GM12875 (cell line): ENCODE data around the gene ZNF132.
A peak's percentile ranks its signal among the peaks of the same experiment; 100 is the strongest.
"Not testable (repeated sequence)": the region's sequence is repeated elsewhere in the genome, so short reads cannot be mapped to it uniquely, and the experiment has no call there.

Source experiments
- H3K4me3 ChIP-seq: one replicate; pipeline ENCODE4 v1.5.1; 2011; ENCODE audit warnings: low read depth, low read length, control low read depth
- TF ChIP-seq, protein P1 (sequence below): IDR thresholded peaks from 2 replicates; pipeline ENCODE4 v1.5.1; 2011; ENCODE audit warnings: low read depth, mild to moderate bottlenecking, control low read depth, inconsistent platforms, low read length, moderate library complexity, borderline replicate concordance; ENCODE audit not compliant: insufficient read depth

Gene ZNF132

DNA sequence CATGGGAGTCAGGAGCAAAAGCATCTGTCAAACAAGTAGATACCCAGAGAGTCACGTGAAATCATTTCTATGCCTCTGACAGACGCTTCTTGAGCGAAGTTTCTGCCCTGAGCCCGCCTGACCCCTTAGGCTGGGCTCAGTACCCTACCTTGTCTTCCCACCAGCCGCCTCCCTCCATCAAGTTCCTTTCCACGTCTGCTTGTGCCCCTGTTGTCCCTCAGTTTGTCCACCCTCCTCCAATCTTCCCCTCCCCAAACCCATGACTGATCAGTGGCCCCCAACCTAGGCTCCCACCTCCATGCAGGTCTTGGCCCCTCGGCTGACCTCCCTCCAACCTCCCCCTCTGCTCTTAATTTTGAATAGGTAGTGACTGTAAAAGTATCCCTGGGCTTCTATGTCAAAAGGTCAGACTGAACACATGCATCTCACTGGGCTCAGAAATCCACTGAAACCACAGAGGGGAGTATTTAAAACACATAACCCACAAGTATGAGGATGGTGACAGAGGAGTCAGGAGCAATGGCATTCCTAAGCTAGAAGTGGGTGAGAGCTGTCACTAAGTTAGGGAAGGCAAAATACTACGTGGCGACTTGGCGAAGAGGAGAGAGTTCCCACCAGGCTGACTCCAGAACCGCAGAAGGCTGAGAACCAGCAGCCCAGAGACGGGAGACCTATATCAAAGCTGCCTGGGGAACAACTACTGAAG is 34.5 kb upstream of the ZNF132 start:
- no peak overlapping the region for H3K4me3 ChIP-seq
- TF ChIP-seq, protein P1, sequence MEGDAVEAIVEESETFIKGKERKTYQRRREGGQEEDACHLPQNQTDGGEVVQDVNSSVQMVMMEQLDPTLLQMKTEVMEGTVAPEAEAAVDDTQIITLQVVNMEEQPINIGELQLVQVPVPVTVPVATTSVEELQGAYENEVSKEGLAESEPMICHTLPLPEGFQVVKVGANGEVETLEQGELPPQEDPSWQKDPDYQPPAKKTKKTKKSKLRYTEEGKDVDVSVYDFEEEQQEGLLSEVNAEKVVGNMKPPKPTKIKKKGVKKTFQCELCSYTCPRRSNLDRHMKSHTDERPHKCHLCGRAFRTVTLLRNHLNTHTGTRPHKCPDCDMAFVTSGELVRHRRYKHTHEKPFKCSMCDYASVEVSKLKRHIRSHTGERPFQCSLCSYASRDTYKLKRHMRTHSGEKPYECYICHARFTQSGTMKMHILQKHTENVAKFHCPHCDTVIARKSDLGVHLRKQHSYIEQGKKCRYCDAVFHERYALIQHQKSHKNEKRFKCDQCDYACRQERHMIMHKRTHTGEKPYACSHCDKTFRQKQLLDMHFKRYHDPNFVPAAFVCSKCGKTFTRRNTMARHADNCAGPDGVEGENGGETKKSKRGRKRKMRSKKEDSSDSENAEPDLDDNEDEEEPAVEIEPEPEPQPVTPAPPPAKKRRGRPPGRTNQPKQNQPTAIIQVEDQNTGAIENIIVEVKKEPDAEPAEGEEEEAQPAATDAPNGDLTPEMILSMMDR: no peak

DNA sequence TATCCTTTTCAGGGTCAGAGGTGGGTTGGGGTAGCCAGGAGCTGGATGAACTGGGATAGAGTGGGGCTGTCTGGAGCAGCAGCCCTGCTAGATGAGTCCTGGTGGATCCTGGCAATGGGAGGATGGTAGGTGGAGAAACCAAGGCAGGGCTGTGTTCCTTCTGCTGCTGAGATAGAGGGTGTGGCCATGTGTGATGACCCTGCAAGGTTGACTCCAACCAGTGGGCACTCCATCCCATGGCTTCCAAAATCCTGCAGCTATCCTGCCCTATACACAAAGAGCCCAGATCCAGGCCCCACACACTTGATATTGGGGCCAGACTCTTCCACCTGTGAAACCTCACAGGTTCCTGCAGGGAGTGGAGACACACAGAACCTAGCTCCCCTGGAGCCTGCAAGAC is 33.8 kb upstream of the ZNF132 start:
- TF ChIP-seq, protein P1: no peak
- no peak overlapping the region for H3K4me3 ChIP-seq

DNA sequence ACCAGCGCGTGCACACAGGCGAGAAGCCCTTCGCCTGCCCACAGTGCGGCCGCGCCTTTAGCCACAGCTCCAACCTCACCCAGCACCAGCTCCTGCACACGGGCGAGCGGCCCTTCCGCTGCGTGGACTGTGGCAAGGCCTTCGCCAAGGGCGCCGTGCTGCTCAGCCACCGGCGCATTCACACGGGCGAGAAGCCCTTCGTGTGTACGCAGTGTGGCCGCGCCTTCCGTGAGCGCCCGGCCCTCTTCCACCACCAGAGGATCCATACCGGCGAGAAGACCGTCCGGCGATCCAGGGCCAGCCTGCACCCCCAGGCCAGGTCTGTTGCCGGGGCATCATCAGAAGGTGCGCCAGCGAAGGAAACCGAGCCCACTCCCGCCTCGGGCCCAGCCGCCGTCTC is 31.8 kb upstream of the ZNF132 start:
- TF ChIP-seq, protein P1: no peak
- H3K4me3 ChIP-seq: no peak overlapping the region

DNA sequence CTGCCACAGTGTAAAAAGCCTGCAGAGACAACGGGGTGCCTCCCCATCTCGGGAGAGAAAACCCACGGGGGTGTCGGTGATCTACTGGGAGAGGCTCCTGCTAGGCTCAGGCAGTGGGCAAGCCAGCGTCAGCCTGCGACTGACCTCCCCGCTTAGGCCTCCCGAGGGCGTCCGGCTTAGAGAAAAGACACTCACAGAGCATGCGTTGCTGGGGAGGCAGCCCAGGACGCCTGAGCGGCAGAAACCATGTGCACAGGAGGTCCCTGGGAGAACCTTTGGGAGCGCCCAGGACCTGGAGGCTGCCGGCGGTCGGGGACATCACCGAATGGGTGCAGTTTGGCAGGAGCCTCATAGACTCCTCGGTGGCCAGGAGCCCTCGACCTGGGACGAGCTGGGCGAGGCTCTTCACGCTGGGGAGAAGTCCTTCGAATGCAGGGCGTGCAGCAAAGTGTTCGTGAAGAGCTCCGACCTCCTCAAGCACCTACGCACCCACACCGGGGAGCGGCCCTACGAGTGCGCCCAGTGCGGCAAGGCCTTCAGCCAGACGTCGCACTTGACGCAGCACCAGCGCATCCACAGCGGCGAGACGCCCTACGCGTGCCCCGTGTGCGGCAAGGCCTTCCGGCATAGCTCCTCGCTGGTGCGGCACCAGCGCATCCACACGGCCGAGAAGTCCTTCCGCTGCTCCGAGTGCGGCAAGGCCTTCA is 31.0 kb upstream of the ZNF132 start:
- H3K4me3 ChIP-seq: not testable (repeated sequence)

DNA sequence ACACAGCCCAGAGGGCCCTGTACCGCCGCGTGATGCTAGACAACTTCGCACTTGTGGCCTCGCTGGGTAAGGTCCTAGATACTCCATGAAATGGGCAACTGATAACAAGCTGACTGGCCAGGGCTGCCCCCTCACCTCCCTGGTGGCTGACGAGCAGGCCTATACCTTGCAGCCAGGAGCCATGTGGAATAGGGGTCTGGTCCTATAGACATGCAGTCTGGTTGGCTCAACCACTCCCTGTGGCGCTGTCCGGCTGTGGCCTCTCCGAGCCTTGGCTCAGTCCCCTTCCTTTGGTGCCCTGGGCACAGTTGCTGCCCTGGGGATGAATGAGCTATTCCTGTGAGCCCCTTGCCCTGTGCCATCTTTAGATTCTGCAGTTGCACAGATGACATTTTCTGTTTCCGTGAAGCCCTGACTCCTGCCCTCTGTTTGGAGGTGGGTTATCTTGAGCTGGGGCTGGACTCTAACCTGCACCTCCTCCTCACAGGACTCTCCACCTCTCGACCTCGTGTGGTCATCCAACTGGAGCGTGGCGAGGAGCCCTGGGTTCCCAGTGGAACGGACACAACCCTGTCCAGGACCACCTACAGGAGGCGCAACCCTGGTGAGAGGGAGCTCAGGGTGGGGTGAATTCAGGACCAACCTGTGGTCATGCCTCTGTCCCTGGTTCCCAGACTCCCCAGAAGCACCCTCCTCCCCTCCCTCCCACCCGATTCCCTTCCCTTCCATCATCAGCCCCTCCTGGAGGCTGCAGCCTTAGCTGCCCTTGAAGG is 29.5 kb upstream of the ZNF132 start:
- TF ChIP-seq, protein P1: no peak
- no peak overlapping the region for H3K4me3 ChIP-seq

DNA sequence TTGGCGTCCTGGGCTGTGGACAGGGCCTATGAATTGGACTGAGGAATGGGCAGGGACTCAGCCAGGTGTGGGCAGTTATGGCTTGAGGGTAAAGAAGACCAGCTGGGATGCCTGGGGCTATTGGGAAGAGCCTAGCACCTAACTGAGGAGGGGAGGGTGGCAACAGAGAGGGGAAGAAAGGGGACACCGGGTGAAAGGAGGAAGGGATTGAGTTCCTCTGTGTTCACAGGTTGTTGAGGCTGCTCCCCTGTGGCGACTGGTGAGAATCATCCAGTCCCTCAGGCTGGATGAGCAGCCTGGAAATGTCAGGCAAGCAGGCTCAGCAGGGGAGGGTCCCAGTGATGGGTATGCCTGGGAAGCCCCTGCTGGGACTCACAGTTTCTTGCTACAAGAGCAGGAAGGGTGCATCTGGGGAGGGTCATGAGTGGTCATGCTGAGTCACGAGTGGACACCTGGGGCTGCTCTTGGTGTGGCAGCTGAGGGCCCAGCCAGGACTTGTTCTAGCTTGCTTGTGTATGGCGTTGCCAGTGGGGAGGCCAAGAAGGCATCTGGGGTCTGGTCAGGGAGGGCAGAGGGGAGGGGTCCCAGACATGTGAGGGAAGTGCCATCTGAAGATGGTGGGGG is 28.4 kb upstream of the ZNF132 start:
- TF ChIP-seq, protein P1: no peak
- H3K4me3 ChIP-seq: no peak overlapping the region

DNA sequence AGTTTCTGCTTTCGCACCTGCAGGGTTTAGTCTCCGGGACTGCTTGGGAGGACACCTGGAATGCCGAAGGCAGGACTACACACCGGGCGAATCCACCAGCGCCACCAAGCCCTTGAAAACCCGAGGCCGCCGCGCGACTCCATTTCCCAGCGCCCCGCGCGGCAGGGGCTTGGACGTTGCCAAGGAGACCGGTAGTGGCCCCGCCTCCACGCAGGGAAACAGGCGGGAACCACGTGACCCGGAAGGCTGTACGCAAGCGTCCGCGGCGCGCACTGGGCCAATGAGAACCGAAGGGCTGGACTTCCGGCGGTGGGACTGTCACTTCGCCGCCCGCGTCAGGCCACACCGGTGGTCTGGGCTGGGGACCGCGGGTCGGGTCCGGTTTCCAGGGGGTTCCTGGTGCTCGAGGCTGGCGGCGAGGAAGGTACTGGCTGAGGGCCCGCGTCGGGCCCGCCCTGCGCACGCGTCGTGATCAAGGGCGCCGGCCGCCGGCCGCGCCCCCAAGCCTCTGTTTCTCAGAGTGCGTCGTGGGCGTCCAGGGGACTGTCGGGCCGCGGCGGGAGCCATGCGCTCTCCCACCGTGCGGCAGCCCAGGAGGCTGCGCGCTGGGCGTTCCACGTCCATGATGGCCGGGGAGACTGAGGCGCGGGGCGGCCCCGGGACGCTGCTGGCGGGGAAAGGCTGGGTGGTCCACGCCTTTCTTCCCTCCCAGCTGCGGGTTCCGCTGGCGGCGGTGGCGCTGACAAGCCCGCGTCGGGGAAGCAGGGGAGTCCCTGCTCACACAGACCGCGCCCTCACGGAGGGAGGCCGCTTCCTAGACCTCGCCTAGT is 27.0 kb upstream of the ZNF132 start, which contains the start of gene ZNF324:
ZNF324 (plus strand) TSS at position 321 of the 830 bp plus-strand sequence. CDS start 2,106 bp downstream, outside the sequence.
- peak within 1 kb of the TSS; percentile 95 for H3K4me3 ChIP-seq
- TF ChIP-seq, protein P1: no peak
